ES-I3 (cell line): ENCODE measurements around the gene ASAP2.

Source experiments
- H3K36me3 ChIP-seq: 2 replicates; pipeline ENCODE4 v1.6.1; 2013; ENCODE audit warnings: mild to moderate bottlenecking, low read length, control low read depth, moderate library complexity; ENCODE audit not compliant: insufficient read depth
- H3K4me1 ChIP-seq: 2 replicates; pipeline ENCODE4 v1.6.1; 2013; ENCODE audit warnings: mild to moderate bottlenecking, control low read depth, low read length; ENCODE audit not compliant: insufficient read depth
- H3K9ac ChIP-seq: 2 replicates; pipeline ENCODE4 v1.6.1; 2013; ENCODE audit warnings: low read depth, mild to moderate bottlenecking, low read length, moderate library complexity
- H3K9me3 ChIP-seq: 2 replicates; pipeline ENCODE4 v1.6.1; 2013; ENCODE audit warnings: mild to moderate bottlenecking, low read length, moderate library complexity; ENCODE audit not compliant: control insufficient read depth, insufficient read depth

Gene ASAP2

GRCh38 chr2:9404451-9404850 is 197.8 kb downstream of the ASAP2 start:
- Histone ChIP-seq H3K9ac (no peak overlapping the region), H3K36me3 (no peaks in the 10 kb centered on the region; the same call in 1 of the 2 replicates), H3K9me3 (no peaks in the 10 kb centered on the region), H3K4me1 (peaks cover 4% of the 10 kb centered on the region; the same call in 1 of the 2 replicates)

DNA sequence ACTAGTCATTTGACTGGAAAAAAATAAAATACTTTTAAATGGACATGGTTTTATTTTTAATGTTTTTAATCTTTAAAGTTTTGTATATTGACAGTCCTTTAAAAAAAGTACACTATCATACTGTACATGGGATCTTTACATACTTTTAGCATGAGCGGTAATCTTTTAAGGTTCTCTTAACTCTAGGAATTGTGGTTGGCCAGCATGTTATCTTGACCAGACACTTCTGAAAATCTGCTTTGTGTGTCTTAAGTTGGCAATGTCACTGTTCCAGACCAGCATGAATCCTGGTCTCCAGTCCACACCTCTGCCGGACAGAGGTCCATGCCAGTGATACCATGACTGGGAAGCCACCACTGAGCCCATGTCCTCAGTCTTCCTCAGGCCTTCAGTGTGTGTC is 199.0 kb downstream of the ASAP2 start:
- Histone ChIP-seq H3K4me1 (no peaks in the 10 kb centered on the region), H3K9me3 (no peaks in the 10 kb centered on the region), H3K9ac (no peak overlapping the region), H3K36me3 (no peaks in the 10 kb centered on the region; the same call in 1 of the 2 replicates)

GRCh38 chr2:9406529-9407362 is 200.1 kb downstream of the ASAP2 start:
- no peaks in the 10 kb centered on the region for H3K9me3 ChIP-seq
- H3K36me3 ChIP-seq, result no peaks in the 10 kb centered on the region; the same call in 1 of the 2 replicates
- H3K9ac ChIP-seq, result no peak overlapping the region
- no peaks in the 10 kb centered on the region for H3K4me1 ChIP-seq

GRCh38 chr2:9407363-9407811 is 200.8 kb downstream of the ASAP2 start:
- no peaks in the 10 kb centered on the region; the same call in none of the 2 replicates for H3K36me3 ChIP-seq
- no peak overlapping the region for H3K9ac ChIP-seq
- H3K9me3 ChIP-seq, result no peaks in the 10 kb centered on the region
- no peaks in the 10 kb centered on the region for H3K4me1 ChIP-seq

GRCh38 chr2:9408641-9409151 is 202.1 kb downstream of the ASAP2 start:
- Histone ChIP-seq H3K4me1 (no peaks in the 10 kb centered on the region), H3K9ac (no peak overlapping the region), H3K9me3 (no peaks in the 10 kb centered on the region), H3K36me3 (no peaks in the 10 kb centered on the region; the same call in none of the 2 replicates)

DNA sequence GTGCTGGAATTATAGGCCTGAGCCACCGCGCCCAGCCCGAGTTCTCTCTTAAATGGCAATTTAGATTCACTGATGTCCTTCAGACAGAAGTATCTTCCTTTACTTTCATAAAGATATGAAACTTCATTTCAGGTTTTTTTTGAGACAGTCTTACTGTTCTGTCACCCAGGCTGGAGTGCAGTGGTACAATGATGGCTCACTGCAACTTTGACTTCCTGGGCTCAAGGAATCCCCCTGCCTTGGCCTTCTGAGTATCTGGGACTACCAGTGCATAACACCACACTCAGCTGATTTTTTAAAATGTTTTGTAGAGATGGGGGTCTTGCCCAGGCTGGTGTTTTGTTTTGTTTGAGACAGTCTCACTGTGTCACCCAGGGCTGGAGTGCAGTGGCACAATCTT is 203.5 kb downstream of the ASAP2 start:
- Histone ChIP-seq H3K9me3 (no peaks in the 10 kb centered on the region), H3K4me1 (no peaks in the 10 kb centered on the region), H3K9ac (no peak overlapping the region), H3K36me3 (no peaks in the 10 kb centered on the region; the same call in none of the 2 replicates)

GRCh38 chr2:9412781-9413180 is 206.2 kb downstream of the ASAP2 start:
- no peaks in the 10 kb centered on the region for H3K9me3 ChIP-seq

GRCh38 chr2:9415516-9416169 is 209.0 kb downstream of the ASAP2 start:
- H3K9ac ChIP-seq, result no peak overlapping the region
- H3K4me1 ChIP-seq, result no peaks in the 10 kb centered on the region
- no peaks in the 10 kb centered on the region; the same call in 1 of the 2 replicates for H3K36me3 ChIP-seq
- H3K9me3 ChIP-seq, result no peaks in the 10 kb centered on the region

More at GRCh38 chr2:9412781-9413180, 206.2 kb downstream of the ASAP2 start:
- Histone ChIP-seq H3K9ac (no peak overlapping the region), H3K4me1 (no peaks in the 10 kb centered on the region), H3K36me3 (no peaks in the 10 kb centered on the region; the same call in none of the 2 replicates)

DNA sequence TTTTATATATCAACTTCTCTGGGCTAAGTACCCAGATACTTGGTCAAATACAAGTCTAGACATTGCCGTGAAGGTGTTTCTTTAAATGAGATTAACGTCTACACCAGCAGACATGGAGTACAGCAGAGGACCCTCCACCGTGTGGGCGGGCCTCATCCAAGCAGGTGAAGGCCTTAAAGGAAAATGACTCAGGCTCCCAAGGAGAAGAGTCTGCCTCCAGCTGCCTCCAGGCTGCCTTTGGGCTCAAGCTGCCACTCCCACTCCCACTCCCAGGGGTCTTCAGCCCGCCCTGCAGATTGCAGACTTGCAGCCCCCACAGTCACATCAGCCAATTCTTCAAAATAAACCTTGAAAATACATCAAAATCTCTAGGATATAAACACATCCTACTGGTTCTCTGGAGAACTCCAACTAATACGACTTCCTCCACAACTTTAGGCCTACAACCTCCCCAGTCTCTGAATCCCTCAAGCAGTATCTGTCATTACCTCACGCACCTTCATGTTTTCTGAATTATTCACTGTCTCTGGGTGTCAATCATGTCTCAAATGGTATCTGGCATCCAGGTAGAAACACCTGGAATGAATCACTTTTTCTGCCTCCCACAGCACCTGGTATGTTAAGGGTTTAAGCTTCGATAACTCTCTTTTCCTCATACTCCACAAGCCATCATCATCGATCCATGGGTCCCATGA is 209.8 kb downstream of the ASAP2 start:
- no peaks in the 10 kb centered on the region; the same call in 1 of the 2 replicates for H3K36me3 ChIP-seq

DNA sequence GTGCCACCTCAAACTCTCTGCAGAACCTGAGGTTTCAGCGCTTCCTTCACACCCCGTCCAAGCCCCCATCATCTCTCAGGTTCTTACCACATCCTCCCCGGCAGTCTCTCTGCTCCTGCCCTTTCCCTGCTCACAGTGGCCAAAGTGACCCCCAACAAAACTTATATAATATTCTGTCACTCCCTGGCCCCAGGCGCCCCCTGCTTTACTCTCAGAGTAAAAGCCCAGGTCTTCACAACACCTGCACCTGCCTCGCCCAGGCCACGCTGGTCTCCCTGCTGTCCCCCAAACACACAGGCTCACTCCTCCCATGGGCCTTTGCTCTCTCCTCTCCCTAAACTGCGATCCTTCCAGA is 210.3 kb downstream of the ASAP2 start:
- no peak overlapping the region for H3K9ac ChIP-seq
- no peaks in the 10 kb centered on the region; the same call in 1 of the 2 replicates for H3K36me3 ChIP-seq
- H3K9me3 ChIP-seq, result no peaks in the 10 kb centered on the region
- no peaks in the 10 kb centered on the region for H3K4me1 ChIP-seq

More for the DNA sequence above, 209.8 kb downstream of the ASAP2 start:
- H3K9me3 ChIP-seq, result no peaks in the 10 kb centered on the region
- H3K4me1 ChIP-seq, result no peaks in the 10 kb centered on the region
- no peak overlapping the region for H3K9ac ChIP-seq

- Histone ChIP-seq H3K9ac (no peak overlapping the region), H3K9me3 (no peaks in the 10 kb centered on the region), H3K36me3 (no peaks in the 10 kb centered on the region), H3K4me1 (no peaks in the 10 kb centered on the region)
Measured at GRCh38 chr2:9417725-9418124, 211.1 kb downstream of the ASAP2 start.

- H3K9me3 ChIP-seq, result no peaks in the 10 kb centered on the region
Measured at GRCh38 chr2:9418746-9419145, 212.1 kb downstream of the ASAP2 start.

DNA sequence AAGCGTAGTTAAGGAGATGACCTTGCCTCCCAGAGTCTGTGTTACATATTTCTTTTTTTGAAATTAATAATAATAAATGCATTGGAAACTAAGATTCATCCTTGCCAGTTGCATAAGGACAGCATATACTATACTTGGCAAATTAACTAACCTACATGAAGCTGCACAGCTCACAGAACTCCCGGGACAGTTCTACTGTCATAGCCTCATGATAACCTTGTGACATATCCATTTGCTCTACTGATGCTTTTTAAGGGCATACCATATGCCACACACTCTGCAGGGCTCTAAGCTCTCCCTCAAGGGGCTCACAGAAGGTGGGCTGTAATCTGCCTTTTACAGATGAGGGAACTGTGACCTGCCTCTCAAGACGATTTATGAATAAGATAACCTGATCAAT is 212.9 kb downstream of the ASAP2 start:
- Histone ChIP-seq H3K36me3 (no peaks in the 10 kb centered on the region), H3K4me1 (no peaks in the 10 kb centered on the region; the same call in 1 of the 2 replicates), H3K9me3 (no peaks in the 10 kb centered on the region), H3K9ac (no peak overlapping the region)

More at GRCh38 chr2:9418746-9419145, 212.1 kb downstream of the ASAP2 start:
- Histone ChIP-seq H3K36me3 (no peaks in the 10 kb centered on the region), H3K9ac (no peak overlapping the region), H3K4me1 (no peaks in the 10 kb centered on the region)

GRCh38 chr2:9420495-9420894 is 213.9 kb downstream of the ASAP2 start:
- no peak overlapping the region for H3K9ac ChIP-seq
- no peaks in the 10 kb centered on the region; the same call in 1 of the 2 replicates for H3K4me1 ChIP-seq
- H3K9me3 ChIP-seq, result no peaks in the 10 kb centered on the region
- no peaks in the 10 kb centered on the region for H3K36me3 ChIP-seq
